NCI-H345 treated with DMSO at 0.1 percent for 48 hours (cell line): Measurements from ENCODE around the gene EIF5AL1.
"Not testable (repeated sequence)": the region's sequence is repeated elsewhere in the genome, so short reads cannot be mapped to it uniquely, and the experiment has no call there.

ENCODE experiments used
- DNase-seq: peaks from one replicate; lab custom pipeline; 2025; ENCODE audit not compliant: unreplicated experiment; lab: John Stamatoyannopoulos, UW

Gene EIF5AL1

GRCh38 chr10:79509306-79509933 is 2.9 kb upstream of the EIF5AL1 start:
- not testable (repeated sequence) for DNase-seq

- DNase-seq: not testable (repeated sequence)
These were observed 2.3 kb upstream of the EIF5AL1 start for GRCh38 chr10:79509934-79510508.

- DNase-seq: not testable (repeated sequence)
These were observed 4.3 kb downstream of the EIF5AL1 start for GRCh38 chr10:79516532-79517205.

GRCh38 chr10:79517567-79517966 is 5.2 kb downstream of the EIF5AL1 start:
- not testable (repeated sequence) for DNase-seq

GRCh38 chr10:79521751-79522150 is 9.4 kb downstream of the EIF5AL1 start:
- not testable (repeated sequence) for DNase-seq

- DNase-seq: not testable (repeated sequence)
These were observed 10.1 kb downstream of the EIF5AL1 start for GRCh38 chr10:79522464-79522863.

GRCh38 chr10:79523157-79523853 is 11.0 kb downstream of the EIF5AL1 start:
- DNase-seq: not testable (repeated sequence)

GRCh38 chr10:79525049-79525710 is 12.8 kb downstream of the EIF5AL1 start:
- DNase-seq: not testable (repeated sequence)

- not testable (repeated sequence) for DNase-seq
These were observed 15.9 kb downstream of the EIF5AL1 start for GRCh38 chr10:79528261-79528660.

- not testable (repeated sequence) for DNase-seq
These were observed 21.0 kb downstream of the EIF5AL1 start for GRCh38 chr10:79533142-79533902.

GRCh38 chr10:79533903-79534175 is 21.5 kb downstream of the EIF5AL1 start:
- not testable (repeated sequence) for DNase-seq

GRCh38 chr10:79538311-79538710 is 26.0 kb downstream of the EIF5AL1 start:
- DNase-seq: not testable (repeated sequence)

- not testable (repeated sequence) for DNase-seq
These were observed 28.6 kb downstream of the EIF5AL1 start for GRCh38 chr10:79540930-79541329.

GRCh38 chr10:79542626-79543025 is 30.3 kb downstream of the EIF5AL1 start:
- no peak for DNase-seq

GRCh38 chr10:79544408-79544807 is 32.1 kb downstream of the EIF5AL1 start:
- not testable (repeated sequence) for DNase-seq

GRCh38 chr10:79544926-79545659 is 32.8 kb downstream of the EIF5AL1 start:
- not testable (repeated sequence) for DNase-seq

GRCh38 chr10:79547128-79547527 is 34.8 kb downstream of the EIF5AL1 start:
- DNase-seq: not testable (repeated sequence)

GRCh38 chr10:79547973-79548372 is 35.6 kb downstream of the EIF5AL1 start:
- no peak for DNase-seq

GRCh38 chr10:79552143-79552542 is 39.8 kb downstream of the EIF5AL1 start:
- DNase-seq: no peak
